ENCODE data around the gene DUSP3. TPM values are rescaled to one million over a fixed set of nuclear protein-coding genes. Genes with fewer than 3 reads are reported as not detected.

Gene DUSP3
- total RNA-seq, 3 donors from 2014 or later = 46.9 to 123 (median 62.9) TPM

- no peak for DNase-seq
- TF ChIP-seq, protein P1, sequence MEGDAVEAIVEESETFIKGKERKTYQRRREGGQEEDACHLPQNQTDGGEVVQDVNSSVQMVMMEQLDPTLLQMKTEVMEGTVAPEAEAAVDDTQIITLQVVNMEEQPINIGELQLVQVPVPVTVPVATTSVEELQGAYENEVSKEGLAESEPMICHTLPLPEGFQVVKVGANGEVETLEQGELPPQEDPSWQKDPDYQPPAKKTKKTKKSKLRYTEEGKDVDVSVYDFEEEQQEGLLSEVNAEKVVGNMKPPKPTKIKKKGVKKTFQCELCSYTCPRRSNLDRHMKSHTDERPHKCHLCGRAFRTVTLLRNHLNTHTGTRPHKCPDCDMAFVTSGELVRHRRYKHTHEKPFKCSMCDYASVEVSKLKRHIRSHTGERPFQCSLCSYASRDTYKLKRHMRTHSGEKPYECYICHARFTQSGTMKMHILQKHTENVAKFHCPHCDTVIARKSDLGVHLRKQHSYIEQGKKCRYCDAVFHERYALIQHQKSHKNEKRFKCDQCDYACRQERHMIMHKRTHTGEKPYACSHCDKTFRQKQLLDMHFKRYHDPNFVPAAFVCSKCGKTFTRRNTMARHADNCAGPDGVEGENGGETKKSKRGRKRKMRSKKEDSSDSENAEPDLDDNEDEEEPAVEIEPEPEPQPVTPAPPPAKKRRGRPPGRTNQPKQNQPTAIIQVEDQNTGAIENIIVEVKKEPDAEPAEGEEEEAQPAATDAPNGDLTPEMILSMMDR (IDR thresholded peaks at IDR 0.05) = no peak
- no peaks in the 10 kb centered on the region for H3K36me3 ChIP-seq (ENCODE audit: low read depth)
Observed at GRCh38 chr17:43814714-43815113, 35.9 kb upstream of the DUSP3 start.

GRCh38 chr17:43814026-43814425 lies 35.2 kb upstream of the DUSP3 start:
- intact Hi-C loops (cut with DNase I, micrococcal nuclease) = no loop called here
- DNase-seq (no peak), ATAC-seq (no peak)
- no peaks in the 10 kb centered on the region for H3K4me1 ChIP-seq (ENCODE audit: low read depth)
- no peaks in the 10 kb centered on the region for H3K36me3 ChIP-seq (ENCODE audit: low read depth)
- TF ChIP-seq, protein P1 (IDR thresholded peaks at IDR 0.05) = no peak
- H3K9me3 ChIP-seq = no peaks in the 10 kb centered on the region
- H3K4me3 ChIP-seq = no peak overlapping the region

More at GRCh38 chr17:43814714-43815113, 35.9 kb upstream of the DUSP3 start:
- no peaks in the 10 kb centered on the region for H3K4me1 ChIP-seq (ENCODE audit: low read depth)
- no peaks in the 10 kb centered on the region for H3K9me3 ChIP-seq
- intact Hi-C loops (cut with DNase I, micrococcal nuclease) = no loop called here
- ATAC-seq = no peak
- no peak overlapping the region for H3K4me3 ChIP-seq

GRCh38 chr17:43813386-43813785 lies 34.6 kb upstream of the DUSP3 start:
- ATAC-seq (no peak), DNase-seq (no peak)
- Histone ChIP-seq H3K36me3 (ENCODE audit: low read depth) (no peaks in the 10 kb centered on the region), H3K4me1 (ENCODE audit: low read depth) (no peaks in the 10 kb centered on the region), H3K9me3 (no peaks in the 10 kb centered on the region), H3K4me3 (no peak overlapping the region)
- intact Hi-C loops (cut with DNase I, micrococcal nuclease) = no loop called here
- TF ChIP-seq, protein P1 (IDR thresholded peaks at IDR 0.05) = no peak

GRCh38 chr17:43812396-43813265 lies 33.9 kb upstream of the DUSP3 start:
- no peaks in the 10 kb centered on the region for H3K4me1 ChIP-seq (ENCODE audit: low read depth)
- no peak overlapping the region for H3K4me3 ChIP-seq
- no peaks in the 10 kb centered on the region for H3K9me3 ChIP-seq
- ATAC-seq = no peak
- TF ChIP-seq, protein P1 (IDR thresholded peaks at IDR 0.05) = no peak
- intact Hi-C loops (cut with DNase I, micrococcal nuclease) = no loop called here
- DNase-seq = no peak
- H3K36me3 ChIP-seq (ENCODE audit: low read depth) = no peaks in the 10 kb centered on the region

GRCh38 chr17:43810823-43811222 lies 32.0 kb upstream of the DUSP3 start:
- Histone ChIP-seq H3K36me3 (ENCODE audit: low read depth) (no peaks in the 10 kb centered on the region), H3K4me1 (ENCODE audit: low read depth) (no peaks in the 10 kb centered on the region), H3K4me3 (no peak overlapping the region), H3K9me3 (no peaks in the 10 kb centered on the region)
- ATAC-seq (no peak), DNase-seq (no peak)
- TF ChIP-seq, protein P1 (IDR thresholded peaks at IDR 0.05) = no peak
- intact Hi-C loops (cut with DNase I, micrococcal nuclease) = no loop called here

Measured in mucosa of descending colon (tissue), 3 donors.